PC-3 (cell line): Measurements from ENCODE around the gene PALS2. TPM values are rescaled to one million over a fixed set of nuclear protein-coding genes. Genes with fewer than 3 reads are reported as not detected.

Experiments
- ATAC-seq: fragments of 200-7000 bp; cut with Tn5 transposase; 2 replicates; pipeline ENCODE4 v1.9.1; 2020; ENCODE audit warnings: mild to moderate bottlenecking, moderate library complexity
- BruUV-seq: library from RNA; stranded (reverse); fragments of 400-500 nt; replicated peaks from 2 replicates; lab custom pipeline; 2021; lab: Mats Ljungman, UMichigan
- CTCF ChIA-PET: fragments of 300-600 bp; sonication (Branson Sonifier 250); formaldehyde crosslinking; loops from one replicate; lab custom pipeline; 2022; ENCODE audit warnings: antibody characterized with exemption; lab: Charles Lee
- POLR2A ChIA-PET: fragments of 300-600 bp; sonication (Branson Sonifier 250); formaldehyde crosslinking; loops from one replicate; lab custom pipeline; 2022; ENCODE audit warnings: antibody characterized with exemption; ENCODE audit not compliant: unreplicated experiment; lab: Charles Lee
- DNase-seq: peaks from one replicate; pipeline ENCODE4 v3.0.0-alpha.2; 2015
- H2AFZ ChIP-seq: fragments of 300-600 bp; sonication (generic); 2 replicates; pipeline ENCODE4 v1.6.0; 2016; ENCODE audit warnings: antibody characterized with exemption, low read length
- H3F3A ChIP-seq: fragments of 300-600 bp; sonication (generic); one replicate; pipeline ENCODE4 v1.6.0; 2017; ENCODE audit warnings: antibody characterized with exemption, low read length, control low read depth, mild to moderate bottlenecking; ENCODE audit not compliant: unreplicated experiment
- H3K27ac ChIP-seq: fragments of 300-600 bp; sonication (generic); 2 replicates; pipeline ENCODE4 v1.5.1; 2016; ENCODE audit warnings: mild to moderate bottlenecking, low read length
- H3K27me3 ChIP-seq: fragments of 300-600 bp; sonication (generic); 2 replicates; pipeline ENCODE4 v1.6.1; 2016; ENCODE audit warnings: low read length, mixed read lengths
- H3K36me3 ChIP-seq: fragments of 300-600 bp; sonication (generic); 2 replicates; pipeline ENCODE4 v1.6.1; 2016; ENCODE audit warnings: low read depth, mixed run types, low read length, mixed read lengths
- H3K4me1 ChIP-seq: fragments of 300-600 bp; sonication (generic); 2 replicates; pipeline ENCODE4 v1.5.1; 2016; ENCODE audit warnings: low read length; ENCODE audit not compliant: insufficient read depth
- H3K4me2 ChIP-seq: fragments of 300-600 bp; sonication (generic); 2 replicates; pipeline ENCODE4 v1.6.0; 2016; ENCODE audit warnings: low read length
- H3K4me3 ChIP-seq: fragments of 300-600 bp; sonication (generic); 2 replicates; pipeline ENCODE4 v1.5.1; 2016; ENCODE audit warnings: mild to moderate bottlenecking, low read length, mixed read lengths
- H3K79me2 ChIP-seq: fragments of 300-600 bp; sonication (generic); 2 replicates; pipeline ENCODE4 v1.6.1; 2017; ENCODE audit warnings: low read length, mixed read lengths
- H3K9ac ChIP-seq: fragments of 300-600 bp; sonication (generic); 2 replicates; pipeline ENCODE4 v1.6.0; 2016; ENCODE audit warnings: mild to moderate bottlenecking, low read length
- H3K9me2 ChIP-seq: fragments of 300-600 bp; sonication (generic); replicated peaks from 2 replicates; pipeline ENCODE4 v1.6.1; 2016; ENCODE audit warnings: mixed run types, low read length, mixed read lengths
- H3K9me3 ChIP-seq: fragments of 300-600 bp; sonication (generic); 2 replicates; pipeline ENCODE4 v1.6.1; 2016; ENCODE audit warnings: low read length, mixed read lengths
- H4K20me1 ChIP-seq: fragments of 300-600 bp; sonication (generic); 2 replicates; pipeline ENCODE4 v1.6.1; 2016; ENCODE audit warnings: low read length, mixed read lengths
- EZH2 ChIP-seq: fragments of 300-600 bp; sonication (generic); IDR thresholded peaks from one replicate; pipeline ENCODE4 v1.6.1; 2017; ENCODE audit warnings: antibody characterized with exemption, mild to moderate bottlenecking, low read length; ENCODE audit not compliant: unreplicated experiment
- EZH2phosphoT487 ChIP-seq: fragments of 300-600 bp; sonication (generic); IDR thresholded peaks from 2 replicates; pipeline ENCODE4 v1.6.1; 2018; ENCODE audit warnings: mild to moderate bottlenecking, antibody characterized with exemption, low read length, borderline replicate concordance
- intact Hi-C: fragments of 100-400 bp; cut with micrococcal nuclease; formaldehyde crosslinking; loops from 2 replicates; pipeline ENCODE4 v1.9.0; 2023
- total RNA-seq: library from RNA; depleted of rRNA; stranded (reverse); fragments of >200 nt; gene quantifications from 2 replicates; pipeline ENCODE4 v1.2.3, GENCODE V29; 2014
- TF ChIP-seq, protein P1 (sequence below): fragments of 300-600 bp; sonication (generic); conservative IDR thresholded peaks from 2 replicates; pipeline ENCODE4 v1.5.1; 2017; ENCODE audit warnings: antibody characterized with exemption, low read depth, mild to moderate bottlenecking, low read length

Gene PALS2
- total RNA-seq, 1 experiment from 2014 or later: 10.8 TPM

GRCh38 chr7:24601600-24601999 lies 28.3 kb downstream of the PALS2 start:
- no peak overlapping the region for H3K9ac ChIP-seq
- H2AFZ ChIP-seq: no peak overlapping the region
- H3K9me2 ChIP-seq: no peaks in the 10 kb centered on the region
- POLR2A ChIA-PET: no interaction called here
- no peaks in the 10 kb centered on the region for H3K27me3 ChIP-seq
- H4K20me1 ChIP-seq: no peaks in the 10 kb centered on the region
- H3K36me3 ChIP-seq: no peaks in the 10 kb centered on the region
- H3F3A ChIP-seq: no peaks in the 10 kb centered on the region
- DNase-seq (no peak), ATAC-seq (no peak)
- no peak overlapping the region for H3K4me3 ChIP-seq
- H3K4me1 ChIP-seq: no peaks in the 10 kb centered on the region
- no peak overlapping the region for H3K4me2 ChIP-seq
- H3K79me2 ChIP-seq: peaks cover 24% of the 10 kb centered on the region
- no peak for TF ChIP-seq EZH2phosphoT487
- TF ChIP-seq EZH2: no peak
- TF ChIP-seq, protein P1, sequence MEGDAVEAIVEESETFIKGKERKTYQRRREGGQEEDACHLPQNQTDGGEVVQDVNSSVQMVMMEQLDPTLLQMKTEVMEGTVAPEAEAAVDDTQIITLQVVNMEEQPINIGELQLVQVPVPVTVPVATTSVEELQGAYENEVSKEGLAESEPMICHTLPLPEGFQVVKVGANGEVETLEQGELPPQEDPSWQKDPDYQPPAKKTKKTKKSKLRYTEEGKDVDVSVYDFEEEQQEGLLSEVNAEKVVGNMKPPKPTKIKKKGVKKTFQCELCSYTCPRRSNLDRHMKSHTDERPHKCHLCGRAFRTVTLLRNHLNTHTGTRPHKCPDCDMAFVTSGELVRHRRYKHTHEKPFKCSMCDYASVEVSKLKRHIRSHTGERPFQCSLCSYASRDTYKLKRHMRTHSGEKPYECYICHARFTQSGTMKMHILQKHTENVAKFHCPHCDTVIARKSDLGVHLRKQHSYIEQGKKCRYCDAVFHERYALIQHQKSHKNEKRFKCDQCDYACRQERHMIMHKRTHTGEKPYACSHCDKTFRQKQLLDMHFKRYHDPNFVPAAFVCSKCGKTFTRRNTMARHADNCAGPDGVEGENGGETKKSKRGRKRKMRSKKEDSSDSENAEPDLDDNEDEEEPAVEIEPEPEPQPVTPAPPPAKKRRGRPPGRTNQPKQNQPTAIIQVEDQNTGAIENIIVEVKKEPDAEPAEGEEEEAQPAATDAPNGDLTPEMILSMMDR: no peak
- no TSS peak for BruUV-seq
- H3K27ac ChIP-seq: no peak overlapping the region
- no peaks in the 10 kb centered on the region for H3K9me3 ChIP-seq
- CTCF ChIA-PET: no interaction called here
- intact Hi-C loops: no loop called here

GRCh38 chr7:24602860-24603456 lies 29.7 kb downstream of the PALS2 start:
- POLR2A ChIA-PET: no interaction called here
- no TSS peak for BruUV-seq
- H3K9me3 ChIP-seq: no peaks in the 10 kb centered on the region

GRCh38 chr7:24604630-24605029 lies 31.4 kb downstream of the PALS2 start:
- H3K27ac ChIP-seq: no peak overlapping the region
- no peaks in the 10 kb centered on the region for H3K9me2 ChIP-seq
- H3K4me2 ChIP-seq: no peak overlapping the region
- H4K20me1 ChIP-seq: no peaks in the 10 kb centered on the region
- peaks cover 15% of the 10 kb centered on the region; the same call in 1 of the 2 replicates for H3K79me2 ChIP-seq
- no peaks in the 10 kb centered on the region for H3K36me3 ChIP-seq
- intact Hi-C loops: no loop called here
- no peaks in the 10 kb centered on the region for H3F3A ChIP-seq
- H3K4me3 ChIP-seq: no peak overlapping the region
- TF ChIP-seq EZH2 (no peak), EZH2phosphoT487 (no peak)
- TF ChIP-seq, protein P1: no peak
- BruUV-seq: no TSS peak
- H3K9ac ChIP-seq: no peak overlapping the region
- ATAC-seq: no peak
- no peaks in the 10 kb centered on the region for H3K27me3 ChIP-seq
- H2AFZ ChIP-seq: no peak overlapping the region
- H3K4me1 ChIP-seq: no peaks in the 10 kb centered on the region; the same call in 1 of the 2 replicates
- DNase-seq: no peak
- POLR2A ChIA-PET: no interaction called here
- no peaks in the 10 kb centered on the region for H3K9me3 ChIP-seq
- CTCF ChIA-PET: no interaction called here

More at GRCh38 chr7:24602860-24603456, 29.7 kb downstream of the PALS2 start:
- H3K9ac ChIP-seq: no peak overlapping the region
- ATAC-seq (no peak), DNase-seq (no peak)
- no peak overlapping the region for H3K27ac ChIP-seq
- CTCF ChIA-PET: no interaction called here
- peaks cover 22% of the 10 kb centered on the region for H3K79me2 ChIP-seq
- no peaks in the 10 kb centered on the region for H4K20me1 ChIP-seq
- no peaks in the 10 kb centered on the region for H3F3A ChIP-seq
- H2AFZ ChIP-seq: no peak overlapping the region
- no peaks in the 10 kb centered on the region for H3K36me3 ChIP-seq
- H3K27me3 ChIP-seq: no peaks in the 10 kb centered on the region
- no peaks in the 10 kb centered on the region for H3K4me1 ChIP-seq
- TF ChIP-seq EZH2phosphoT487 (no peak), EZH2 (no peak)
- TF ChIP-seq, protein P1: no peak
- intact Hi-C loops: no loop called here
- no peak overlapping the region for H3K4me3 ChIP-seq
- H3K4me2 ChIP-seq: no peak overlapping the region
- no peaks in the 10 kb centered on the region for H3K9me2 ChIP-seq
